Heart left ventricle (tissue), 16 donors: ENCODE data around the gene DIABLO. TPM values are rescaled to one million over a fixed set of nuclear protein-coding genes. Genes with fewer than 3 reads are reported as not detected.
"Not testable (repeated sequence)": the region's sequence is repeated elsewhere in the genome, so short reads cannot be mapped to it uniquely, and the experiment has no call there.

Experiments
- ATAC-seq, 4 donors: fragments of 200-7000 bp; cut with Tn5 transposase; one replicate each; pipeline ENCODE4 v1.9.1; 2020 to 2022; ENCODE audit warnings: moderate library complexity in 4 of 4, mild to moderate bottlenecking in 3 of 4, moderate number of reproducible peaks in 1 of 4
- DNase-seq, 5 donors: peaks; one replicate each; pipeline ENCODE4 v3.0.0-alpha.2; 2020
- H3K27ac ChIP-seq, 12 donors: fragments of 200-600 bp; sonication (generic) in 4 of 12; one replicate each; pipeline versions ENCODE4 v1.5.0 to v1.8.0; 2016 to 2022; ENCODE audit warnings: mild to moderate bottlenecking in 2 of 12
- H3K27me3 ChIP-seq, 9 donors: fragments of 200-600 bp; sonication (generic) in 2 of 9; one replicate each; pipeline versions ENCODE4 v1.5.1 to v1.8.0; 2016 to 2022; ENCODE audit warnings: mild to moderate bottlenecking in 3 of 9
- H3K36me3 ChIP-seq, 9 donors: fragments of 200-600 bp; sonication (generic) in 2 of 9; one replicate each; pipeline versions ENCODE4 v1.5.0 to v1.8.0; 2018 to 2022; ENCODE audit warnings: mild to moderate bottlenecking in 2 of 9
- H3K4me1 ChIP-seq, 12 donors: fragments of 200-600 bp; sonication (generic) in 4 of 12; one replicate each; pipeline versions ENCODE4 v1.5.0 to v1.8.0; 2016 to 2022; ENCODE audit warnings: mild to moderate bottlenecking in 3 of 12
- H3K4me3 ChIP-seq, 12 donors: fragments of 200-600 bp; sonication (generic) in 4 of 12; one replicate each; pipeline versions ENCODE4 v1.5.0 to v1.8.0; 2017 to 2022; ENCODE audit warnings: mild to moderate bottlenecking in 9 of 12, moderate library complexity in 4 of 12
- H3K9me3 ChIP-seq, 12 donors: fragments of 200-600 bp; sonication (generic) in 4 of 12; one replicate each; pipeline versions ENCODE4 v1.5.0 to v1.8.0; 2016 to 2022; ENCODE audit warnings: mild to moderate bottlenecking in 1 of 12
- CTCF ChIP-seq, 12 donors: fragments of 200-600 bp; sonication (generic) in 4 of 12; IDR thresholded peaks; one replicate each; pipeline versions ENCODE4 v1.5.0 to v1.8.0; 2018 to 2022; ENCODE audit warnings: antibody characterized with exemption in 12 of 12, mild to moderate bottlenecking in 5 of 12
- POLR2A ChIP-seq, 2 donors: fragments of 450-650 bp; IDR thresholded peaks; one replicate each; pipeline ENCODE4 v1.6.1; 2017; ENCODE audit warnings: antibody characterized with exemption in 2 of 2, mild to moderate bottlenecking in 2 of 2, moderate library complexity in 2 of 2
- WGBS, 4 donors: extraction: QIAGEN DNeasy Blood & Tissue Kit in 2 of 4; methylation state at CpG; one replicate each; pipeline versions ENCODE4 v1.1.5 to v1.1.7; 2013 to 2018; 5-methylcytosine and 5-hydroxymethylcytosine counted together
- intact Hi-C, 10 donors: fragments of 100-400 bp; cut with DNase I; formaldehyde crosslinking; loops; one replicate each; pipeline versions ENCODE4 v1.11.1 to v1.14.2; 2022
- polyA plus RNA-seq, 2 donors: library from polyadenylated mRNA; stranded (reverse); fragments of 200-250 nt; gene quantifications; one replicate each; pipeline ENCODE4 v1.2.3, GENCODE V29; 2013
- total RNA-seq, 9 donors: library from RNA; depleted of rRNA in 2 of 9; stranded (reverse); fragments of >200 nt in 2 of 9; fragmentation: NEBNext Ultra II Directional in 3 of 9; extraction: Animal tissue kit (Norgen Biotek cat#: 25700) in 3 of 9; gene quantifications; one replicate each; pipeline versions ENCODE4 v1.1.0 to v1.2.4, GENCODE V29; 2016 to 2023
- donor health status: ischemic (EF 13 %, LVEDD 7.1; RV severe dilation, severe dysfunction).
- donor health status: healthy with polysubstance abuse.
- donor health status: DM: no; HTN: yes; CAD: no.
- donor health status: DM: no; HTN: no; CAD: no.
- donor health status: ischemic (EF 25% LVEDD 6.9; RV normal size, moderate dysfunction).
- donor health status: ischemic (EF 25% LVEDD 5.7; RV mildly dilated, moderate dysfunction).
- donor health status: healthy.
- donor health status: DM: yes; HTN: yes; CAD: no.
- donor health status: ischemic (EF 35%, LVEDD 5.7; RV mildly dilated, moderate dysfunction).
- donor health status: nonischemic (EF 11% LVEDD 7.7; RV severe dilation, severe dysfunction).
- donor health status: DM: yes; HTN: yes; CAD: no.
- donor health status: PGD.
- donor health status: ischemic (EF 29% LVEDD 5.4; RV normal size, mild dysfunction).
- donor health status: nonischemic (EF 23%, LVEDD 6.1; RV moderate dilation, normal function).

The DIABLO gene
- total and polyA plus RNA-seq, 11 donors: 26.4 to 72.6 (median 34.8) TPM

DNA sequence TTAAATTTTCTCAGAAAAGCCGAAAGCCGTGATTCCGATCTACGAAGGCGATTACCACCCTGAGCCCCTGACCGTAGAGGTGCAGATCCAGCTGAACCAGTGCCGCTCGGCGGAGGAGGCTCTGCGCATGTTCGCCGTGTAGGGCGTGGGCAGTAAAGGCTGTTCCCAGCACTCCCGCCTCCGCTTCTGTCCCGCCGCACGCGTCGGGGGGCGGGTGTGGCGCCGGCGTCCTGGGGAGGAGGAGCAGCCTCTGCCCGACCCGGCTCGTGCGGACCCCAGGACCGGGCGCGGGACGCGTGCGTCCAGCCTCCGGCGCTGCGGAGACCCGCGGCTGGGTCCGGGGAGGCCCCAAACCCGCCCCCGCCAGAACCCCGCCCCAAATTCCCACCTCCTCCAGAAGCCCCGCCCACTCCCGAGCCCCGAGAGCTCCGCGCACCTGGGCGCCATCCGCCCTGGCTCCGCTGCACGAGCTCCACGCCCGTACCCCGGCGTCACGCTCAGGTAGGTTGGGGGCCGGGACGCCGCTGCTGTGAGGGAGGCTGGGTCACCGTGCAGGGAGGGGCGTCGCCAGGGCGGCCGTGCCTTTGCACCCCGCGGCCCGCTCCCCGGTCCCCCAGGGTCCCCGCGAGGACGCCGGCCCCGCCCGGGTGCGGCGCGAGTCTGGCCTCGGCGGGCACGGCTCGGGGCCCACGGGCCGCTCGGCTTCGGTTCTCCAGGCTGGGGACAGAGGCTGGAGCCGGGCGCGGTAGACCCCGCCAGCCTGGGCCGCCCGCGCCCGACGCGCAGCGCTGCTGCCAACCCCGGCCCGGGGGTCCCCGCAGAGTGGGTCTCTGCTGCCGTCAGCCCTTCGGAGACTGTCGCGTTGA is 22.3 kb downstream of the DIABLO start, which contains the start of gene B3GNT4:
B3GNT4 (plus strand) TSS at position 409 of the 866 bp plus-strand sequence. CDS start 910 bp downstream, outside the sequence.
- Histone ChIP-seq H3K4me3 (peak within 1 kb of the TSS; percentile 33 to 70 (median 58)), H3K4me1 (peaks cover 0 to 21% (median 11%) of the 10 kb centered on the region in 12 donors), H3K27ac (no peak within 1 kb of the TSS), H3K27me3 (peaks cover 19 to 61% (median 40%) of the 10 kb centered on the region in 9 donors), H3K36me3 (peaks cover 0 to 21% (median 19%) of the 10 kb centered on the region in 9 donors), H3K9me3 (no peaks in the 10 kb centered on the region)
- ATAC-seq (peak in 3 of 4 donors; percentile 51 to 70 (median 65)), DNase-seq (peak in 4 of 5 donors; percentile 44 to 77 (median 53))
- TF ChIP-seq POLR2A (IDR thresholded peaks at IDR 0.05) (no peak), CTCF (IDR thresholded peaks at IDR 0.05) (no peak)
- intact Hi-C loops: loop anchor here in 1 of 10 donors (10.0 kb wide), 1 partner anchor 289 kb away; the partner anchor contains the start of gene CFAP251
- 0 to 1% (median 1%) methylated on average over 28 to 104 of the region's 104 CpGs for WGBS, 4 donors

DNA sequence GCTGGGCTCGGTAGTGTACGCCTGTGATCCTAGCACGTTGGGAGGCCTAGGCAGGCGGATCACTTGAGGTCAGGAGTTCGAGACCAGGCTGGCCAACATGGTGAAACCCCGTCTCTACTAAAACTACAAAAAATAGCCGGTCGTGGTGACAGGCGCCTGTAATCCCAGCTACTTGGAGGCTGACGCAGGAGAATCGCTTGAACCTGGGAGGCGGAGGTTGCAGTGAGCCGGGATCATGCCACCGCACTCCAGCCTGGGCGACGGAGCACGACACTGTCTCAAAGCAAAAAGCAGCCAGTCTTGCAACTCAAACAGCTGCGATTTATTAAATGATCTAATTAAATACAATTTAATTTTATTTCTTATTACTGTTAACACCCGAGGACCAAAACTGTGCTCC is 23.0 kb downstream of the DIABLO start:
- Histone ChIP-seq H3K4me3 (peak overlapping the region; percentile 33 to 70 (median 58)), H3K36me3 (peaks cover 0 to 14% (median 12%) of the 10 kb centered on the region in 9 donors), H3K27me3 (peaks cover 19 to 62% (median 42%) of the 10 kb centered on the region in 9 donors), H3K4me1 (peaks cover 0 to 21% (median 11%) of the 10 kb centered on the region in 12 donors)
- DNase-seq, ATAC-seq, H3K9me3 ChIP-seq, H3K27ac ChIP-seq: not testable (repeated sequence)
- 61 to 77% (median 67%) methylated on average over 19 of the region's 19 CpGs for WGBS, 4 donors
- intact Hi-C loops: loop anchor here in 1 of 10 donors (10.0 kb wide), 1 partner anchor 288 kb away; the partner anchor contains the start of gene CFAP251

DNA sequence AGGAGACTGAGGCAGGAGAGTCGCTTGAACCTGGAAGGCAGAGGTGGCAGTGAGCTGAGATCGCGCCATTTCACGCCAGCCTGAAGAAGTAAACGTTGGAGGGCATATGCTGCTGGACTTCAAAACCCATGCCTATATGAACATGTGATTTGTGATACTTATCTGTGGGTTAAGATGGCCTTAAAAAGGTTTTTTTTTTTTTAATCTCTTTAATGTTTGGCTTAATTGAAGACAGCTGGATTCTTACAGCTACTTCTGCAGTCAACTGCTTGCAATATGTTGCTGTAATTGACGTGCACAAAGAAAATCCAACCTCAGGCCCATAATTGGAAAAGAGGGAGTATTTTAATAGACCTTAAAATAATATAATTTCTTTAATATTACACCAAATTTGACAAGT is 23.8 kb downstream of the DIABLO start:
- H3K9me3 ChIP-seq: no peaks in the 10 kb centered on the region
- ATAC-seq: no peak
- TF ChIP-seq CTCF (IDR thresholded peaks at IDR 0.05) (no peak), POLR2A (IDR thresholded peaks at IDR 0.05) (no peak)
- WGBS, 4 donors: 97 to 99% (median 97%) methylated on average over 6 of the region's 6 CpGs
- peaks cover 0 to 21% (median 11%) of the 10 kb centered on the region in 12 donors for H3K4me1 ChIP-seq
- intact Hi-C loops: loop anchor here in 1 of 10 donors (10.0 kb wide), 1 partner anchor 287 kb away; the partner anchor contains the start of gene CFAP251
- peaks cover 0 to 6% (median 4%) of the 10 kb centered on the region in 9 donors for H3K36me3 ChIP-seq
- no peak overlapping the region for H3K27ac ChIP-seq
- DNase-seq: no peak
- no peak overlapping the region for H3K4me3 ChIP-seq
- H3K27me3 ChIP-seq: peaks cover 19 to 62% (median 42%) of the 10 kb centered on the region in 9 donors

DNA sequence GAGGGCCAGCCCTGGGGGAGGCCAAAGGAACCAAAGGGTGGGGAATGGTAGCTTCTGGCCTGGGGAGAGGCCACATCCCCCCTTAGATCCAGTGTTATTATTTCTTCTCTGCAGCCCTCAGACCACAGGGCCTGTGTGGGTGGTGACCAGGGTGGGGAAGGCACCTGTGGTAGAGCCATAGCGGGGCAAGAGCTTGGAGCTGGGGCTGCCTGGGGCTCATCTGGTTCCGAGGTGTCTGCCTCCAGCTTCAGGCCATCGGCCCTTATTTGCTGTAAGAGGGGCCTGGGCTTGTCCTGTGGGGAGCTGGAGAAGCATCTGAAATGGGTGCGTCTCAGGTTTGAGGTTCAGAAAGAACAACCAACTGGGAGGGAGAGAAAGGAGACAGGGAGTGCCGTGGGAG is 24.5 kb downstream of the DIABLO start:
- intact Hi-C loops: loop anchor here in 1 of 10 donors (10.0 kb wide), 1 partner anchor 287 kb away; the partner anchor contains the start of gene CFAP251
- DNase-seq (no peak), ATAC-seq (no peak)
- Histone ChIP-seq H3K27ac (no peak overlapping the region), H3K4me3 (no peak overlapping the region), H3K27me3 (peaks cover 19 to 62% (median 42%) of the 10 kb centered on the region in 9 donors), H3K4me1 (peaks cover 0 to 21% (median 11%) of the 10 kb centered on the region in 12 donors), H3K36me3 (no peaks in the 10 kb centered on the region), H3K9me3 (no peaks in the 10 kb centered on the region)
- no peak for TF ChIP-seq CTCF (IDR thresholded peaks at IDR 0.05)
- TF ChIP-seq POLR2A (IDR thresholded peaks at IDR 0.05): no peak
- WGBS, 4 donors: 92 to 97% (median 95%) methylated on average over 5 of the region's 5 CpGs
